Measurements from ENCODE around the gene CPZ.

Gene CPZ

DNA sequence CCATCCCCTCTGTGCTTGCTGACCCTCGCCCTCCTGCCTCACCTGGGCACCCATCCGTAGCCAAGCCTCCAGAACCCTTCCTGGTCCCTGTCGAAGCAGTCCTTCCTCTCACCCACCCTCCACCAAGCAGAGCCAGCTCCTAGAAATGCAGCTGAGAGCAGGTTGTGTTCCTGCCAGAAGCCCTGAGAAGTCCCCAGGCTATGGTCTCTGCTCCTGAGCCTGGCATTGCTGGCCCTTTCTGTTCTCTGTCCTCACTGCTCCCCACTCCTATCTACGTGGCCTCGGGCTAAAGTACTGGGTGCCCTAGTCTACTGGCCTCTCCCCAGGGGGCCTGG is 2.1 kb upstream of the CPZ start:
- Mint-ChIP-seq H3K27me3 (peaks cover 41% of the 10 kb centered on the region), H3K9me3 (no peaks in the 10 kb centered on the region), H3K4me3 (no peak overlapping the region), H3K4me1 (ENCODE audit: low read depth) (no peaks in the 10 kb centered on the region), H3K36me3 (ENCODE audit: low read depth) (no peaks in the 10 kb centered on the region), H3K27ac (no peak overlapping the region)
- intact Hi-C loops (cut with micrococcal nuclease), result no loop called here

DNA sequence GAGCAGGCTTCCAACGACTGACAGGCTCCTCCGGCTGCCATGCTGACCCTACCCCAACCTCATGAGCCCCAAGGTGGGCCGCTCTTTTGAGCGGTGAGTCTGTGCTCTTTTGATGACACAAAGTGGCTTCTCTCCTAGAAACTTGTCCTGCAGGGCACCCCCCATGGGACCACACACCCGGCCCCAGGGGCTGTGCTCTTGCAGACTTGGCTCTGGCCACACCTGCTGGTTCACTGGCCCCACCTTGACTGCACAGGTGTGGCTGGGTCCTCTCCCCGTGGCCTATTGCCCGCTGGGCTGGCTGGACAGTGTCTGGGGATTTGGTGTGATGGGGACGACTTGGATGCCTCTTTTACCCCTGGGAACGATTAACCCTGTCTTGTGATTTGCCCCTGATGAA is 1.5 kb upstream of the CPZ start:
- Mint-ChIP-seq H3K4me3 (no peak overlapping the region), H3K4me1 (ENCODE audit: low read depth) (no peaks in the 10 kb centered on the region), H3K27ac (no peak overlapping the region), H3K9me3 (no peaks in the 10 kb centered on the region), H3K36me3 (ENCODE audit: low read depth) (no peaks in the 10 kb centered on the region), H3K27me3 (peaks cover 41% of the 10 kb centered on the region)
- intact Hi-C loops (cut with micrococcal nuclease), result no loop called here

DNA sequence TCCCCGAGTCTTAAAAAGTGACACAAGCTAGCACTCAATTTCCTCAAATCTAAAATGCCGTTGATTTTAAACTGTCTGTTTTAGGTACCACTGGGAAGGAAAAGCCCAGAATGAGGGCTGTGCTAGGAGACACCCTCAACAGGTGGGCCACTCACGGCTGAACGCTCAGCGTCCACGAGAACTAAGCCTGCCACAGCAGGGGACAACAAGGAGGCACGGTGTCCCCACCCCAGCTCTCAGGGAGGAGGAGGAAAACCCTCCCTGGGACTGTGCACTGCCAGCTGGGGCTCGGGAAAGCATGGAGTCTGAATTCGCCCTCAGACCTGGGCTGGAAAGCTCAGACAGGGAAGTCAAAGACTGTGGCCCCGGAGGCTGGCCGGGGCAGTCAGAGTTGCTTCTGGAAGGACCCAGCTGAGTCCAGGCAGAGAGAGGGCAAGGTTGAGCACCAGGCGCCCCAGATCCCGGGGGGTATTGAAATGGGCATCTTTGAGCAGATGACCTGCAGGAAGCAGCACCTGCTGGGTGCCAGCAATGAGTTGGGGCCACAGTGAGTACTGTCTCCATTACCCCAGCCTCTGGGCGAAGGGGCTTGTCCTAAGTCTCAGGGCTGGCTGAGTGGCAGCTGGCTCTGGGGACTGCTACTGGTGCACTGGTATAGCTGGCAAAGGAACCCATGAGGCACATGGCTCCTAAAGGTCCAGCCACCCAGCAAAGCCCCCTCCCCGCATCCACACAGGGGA is 769 bp upstream of the CPZ start:
- Mint-ChIP-seq H3K4me1 (ENCODE audit: low read depth) (no peaks in the 10 kb centered on the region), H3K27ac (no peak overlapping the region), H3K27me3 (peaks cover 41% of the 10 kb centered on the region), H3K36me3 (ENCODE audit: low read depth) (no peaks in the 10 kb centered on the region), H3K4me3 (no peak overlapping the region), H3K9me3 (no peaks in the 10 kb centered on the region)
- intact Hi-C loops (cut with micrococcal nuclease), result no loop called here

DNA sequence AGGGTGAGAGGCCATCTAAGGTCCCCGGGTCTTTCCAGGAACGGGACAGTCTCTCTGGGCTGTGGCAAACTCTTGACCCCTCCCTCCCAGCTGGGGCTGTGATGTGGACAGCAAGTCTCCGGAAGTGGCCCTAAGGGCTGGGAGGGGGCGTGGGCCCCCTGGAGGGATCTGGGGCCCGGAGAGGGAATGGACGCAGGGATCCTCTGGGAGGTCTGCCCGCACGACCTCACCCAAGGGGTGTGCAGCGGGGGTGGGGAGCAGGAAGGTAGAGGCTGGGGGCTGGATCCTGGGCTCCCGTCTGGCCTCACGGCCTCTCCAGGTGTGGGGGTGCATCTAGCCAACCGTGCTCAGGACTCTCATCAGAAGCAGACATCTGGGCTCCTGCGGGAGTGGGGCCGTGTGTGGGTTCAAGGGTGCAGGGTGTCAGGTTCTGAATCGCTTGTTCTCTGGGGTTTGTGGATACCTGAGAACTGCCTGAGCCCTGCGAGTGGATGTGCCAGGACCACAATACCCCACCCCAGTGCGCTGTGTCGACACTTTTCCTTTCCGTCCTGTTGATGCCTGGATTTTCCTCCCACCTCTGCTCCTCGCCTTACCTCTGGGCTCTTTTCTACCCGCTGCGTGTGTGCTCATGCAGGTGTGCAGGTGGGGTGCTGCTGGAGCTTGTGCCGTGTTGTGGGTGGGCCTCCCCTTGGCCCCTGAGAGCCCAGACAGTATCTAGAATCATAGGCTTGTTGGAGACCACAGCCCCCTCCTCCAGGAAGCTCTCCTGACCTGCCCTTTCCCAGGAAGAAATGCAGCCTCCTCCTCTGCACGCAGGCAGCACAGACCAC is 915 bp downstream of the CPZ start:
- Mint-ChIP-seq H3K36me3 (ENCODE audit: low read depth) (no peaks in the 10 kb centered on the region), H3K4me1 (ENCODE audit: low read depth) (no peaks in the 10 kb centered on the region), H3K27ac (no peak overlapping the region), H3K9me3 (no peaks in the 10 kb centered on the region), H3K4me3 (no peak overlapping the region), H3K27me3 (peaks cover 41% of the 10 kb centered on the region)
- intact Hi-C loops (cut with micrococcal nuclease), result loop anchor here (2.0 kb wide), 1 partner anchor 125 kb away; no protein-coding TSS in a partner anchor

DNA sequence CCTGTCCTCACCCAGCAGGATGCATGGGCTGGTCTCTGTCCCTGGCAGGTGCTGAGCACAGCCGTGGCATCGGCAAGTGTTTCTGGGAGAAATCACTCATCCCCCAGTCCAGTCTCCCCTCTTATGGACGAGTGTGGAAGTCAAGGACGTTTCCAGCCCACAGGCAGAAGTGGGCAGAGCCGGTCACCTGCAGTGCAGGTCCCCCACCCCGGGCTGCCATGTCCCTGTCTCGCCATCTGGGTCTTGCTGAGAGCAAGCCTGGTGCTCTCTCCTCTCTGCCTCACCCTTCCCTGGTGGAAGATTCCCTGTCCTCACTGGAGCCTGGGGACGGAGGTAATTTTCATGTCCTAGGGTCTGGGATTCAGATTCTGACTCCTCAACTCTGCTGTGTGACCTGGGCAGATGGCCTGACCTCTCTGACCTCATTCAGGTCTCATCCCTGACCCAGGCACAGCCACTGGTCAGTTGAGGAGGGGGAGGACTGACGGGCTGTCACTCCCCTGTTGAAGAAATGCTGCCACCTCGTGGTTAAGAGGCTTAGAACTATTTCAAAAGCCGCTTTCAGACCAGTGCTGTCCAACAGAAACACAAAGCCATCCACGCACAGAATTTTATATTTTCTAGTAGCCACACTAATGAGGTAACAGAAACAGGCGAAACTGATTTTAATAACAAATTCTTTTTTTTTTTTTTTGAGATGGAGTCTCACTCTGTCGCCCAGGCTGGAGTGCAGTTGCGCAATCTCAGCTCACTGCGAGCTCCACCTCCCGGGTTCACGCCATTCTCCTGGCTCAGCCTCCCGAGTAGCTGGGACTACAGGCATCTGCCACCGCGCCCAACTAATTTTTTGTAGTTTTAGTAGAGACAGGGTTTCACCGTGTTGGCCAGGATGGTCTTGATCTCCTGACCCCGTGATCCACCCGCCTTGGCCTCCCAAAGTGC is 1.8 kb downstream of the CPZ start:
- intact Hi-C loops (cut with micrococcal nuclease), result loop anchor here (2.0 kb wide), 1 partner anchor 126 kb away; no protein-coding TSS in a partner anchor
- Mint-ChIP-seq H3K27me3 (peaks cover 41% of the 10 kb centered on the region), H3K9me3 (no peaks in the 10 kb centered on the region), H3K36me3 (ENCODE audit: low read depth) (no peaks in the 10 kb centered on the region), H3K4me1 (ENCODE audit: low read depth) (no peaks in the 10 kb centered on the region), H3K4me3 (no peak overlapping the region), H3K27ac (no peak overlapping the region)

DNA sequence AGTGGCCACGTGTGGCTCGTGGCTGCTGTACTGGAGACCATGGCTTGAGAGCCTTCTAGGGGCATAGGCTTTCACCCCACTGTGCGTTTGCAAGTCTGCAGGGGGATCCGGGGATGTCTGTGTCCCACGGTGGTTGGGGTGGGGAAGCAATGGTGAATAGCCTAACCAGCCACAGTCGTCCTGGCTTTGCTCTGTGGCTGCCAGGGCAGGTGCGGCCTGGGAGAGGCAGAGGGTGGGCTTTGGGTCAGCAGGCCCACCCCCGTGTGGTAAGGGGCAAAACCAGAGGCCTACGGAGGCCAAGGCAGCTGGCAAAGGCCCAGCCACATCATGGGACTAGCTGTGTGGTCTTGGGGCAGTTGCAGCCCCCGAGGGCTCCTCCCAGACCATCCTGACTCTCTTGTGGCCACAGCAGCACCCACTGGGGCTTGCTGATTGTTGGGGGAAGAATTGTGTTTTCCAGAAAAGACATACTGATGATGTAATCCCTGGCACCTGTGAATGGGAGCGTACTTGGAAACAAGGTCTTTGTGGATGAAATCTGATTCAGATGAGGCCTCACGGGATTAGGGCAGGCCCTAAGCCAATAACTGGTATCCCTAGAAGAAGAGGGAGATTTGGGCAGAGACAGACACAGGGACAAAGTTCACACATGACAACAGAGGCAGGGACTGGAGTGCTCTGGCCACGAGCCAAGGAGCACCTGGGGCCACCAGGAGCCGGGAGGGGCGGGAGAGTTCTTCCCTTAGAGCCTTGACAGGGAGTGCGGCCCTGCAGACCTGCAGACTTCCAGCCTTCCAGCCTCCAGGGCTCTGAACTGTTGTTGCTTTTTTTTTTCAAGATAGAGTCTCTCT is 2.9 kb downstream of the CPZ start:
- H3K9me3 Mint-ChIP-seq, result no peaks in the 10 kb centered on the region
- intact Hi-C loops (cut with micrococcal nuclease), result loop anchor here (2.0 kb wide), 1 partner anchor 127 kb away; no protein-coding TSS in a partner anchor

DNA sequence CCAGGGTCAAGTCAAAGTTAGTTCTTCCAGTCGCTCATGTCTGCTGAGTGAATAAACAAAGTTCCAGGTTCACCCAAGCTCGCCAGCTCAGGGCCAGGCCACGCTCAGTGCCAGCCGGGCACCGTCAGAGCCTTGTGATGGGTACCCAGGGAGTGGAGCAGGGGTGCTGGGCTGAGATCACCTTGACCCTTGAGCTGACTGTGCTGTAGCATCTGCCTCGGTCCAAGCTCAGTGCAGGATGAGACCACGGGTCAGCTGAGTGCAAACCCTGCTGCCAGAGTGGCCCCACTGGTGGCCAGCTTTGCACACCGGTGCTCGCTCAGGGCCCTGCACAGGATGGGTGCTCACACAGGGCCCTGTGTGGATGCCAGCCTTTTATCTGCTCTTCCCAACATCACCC is 4.3 kb downstream of the CPZ start:
- Mint-ChIP-seq H3K27ac (no peak overlapping the region), H3K4me1 (ENCODE audit: low read depth) (no peaks in the 10 kb centered on the region), H3K36me3 (ENCODE audit: low read depth) (no peaks in the 10 kb centered on the region), H3K4me3 (no peak overlapping the region), H3K27me3 (peaks cover 25% of the 10 kb centered on the region), H3K9me3 (no peaks in the 10 kb centered on the region)
- intact Hi-C loops (cut with micrococcal nuclease), result no loop called here

More for the DNA sequence above, 2.9 kb downstream of the CPZ start:
- no peaks in the 10 kb centered on the region for H3K4me1 Mint-ChIP-seq (ENCODE audit: low read depth)
- peaks cover 38% of the 10 kb centered on the region for H3K27me3 Mint-ChIP-seq
- H3K27ac Mint-ChIP-seq, result no peak overlapping the region
- no peaks in the 10 kb centered on the region for H3K36me3 Mint-ChIP-seq (ENCODE audit: low read depth)
- H3K4me3 Mint-ChIP-seq, result no peak overlapping the region

DNA sequence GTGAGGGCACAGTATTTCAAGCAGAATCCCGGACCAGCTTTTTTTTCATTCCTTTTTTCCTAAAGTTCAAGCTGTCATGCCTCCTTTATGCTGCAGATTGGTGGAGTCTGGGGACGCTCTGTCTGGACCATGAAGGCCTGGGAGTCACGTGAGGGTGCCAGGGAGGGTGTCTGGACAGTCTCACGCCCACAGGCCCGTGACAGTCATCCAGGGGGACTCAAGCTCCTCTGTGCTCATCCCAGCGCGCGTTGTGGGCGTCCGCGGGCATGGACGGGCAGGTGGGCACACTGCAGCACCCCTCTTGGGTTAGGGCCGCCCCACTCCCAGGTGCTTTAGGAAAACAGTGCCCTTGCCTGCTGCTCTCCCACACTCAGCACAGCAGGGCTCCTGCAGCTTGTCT is 4.8 kb downstream of the CPZ start:
- intact Hi-C loops (cut with micrococcal nuclease), result no loop called here

DNA sequence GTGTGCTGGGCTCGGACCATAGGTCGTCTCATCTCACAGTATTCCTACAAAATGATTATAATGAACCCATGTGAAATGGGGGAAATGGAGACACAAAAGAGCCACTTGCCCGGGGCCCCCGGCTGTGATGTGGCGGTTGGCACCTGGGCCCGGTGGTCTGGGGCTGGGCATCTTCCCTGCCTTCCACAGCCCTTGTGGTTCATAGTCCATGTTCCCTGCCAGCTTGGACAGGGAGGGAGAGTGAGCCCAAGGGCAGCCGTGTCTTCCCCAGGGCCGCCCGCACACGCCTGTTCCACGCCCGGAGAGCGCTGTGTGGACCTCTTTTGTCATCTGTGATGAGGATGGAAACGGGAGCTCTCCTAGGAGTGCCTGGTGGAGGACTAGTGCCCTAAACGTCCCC is 5.2 kb downstream of the CPZ start:
- no peaks in the 10 kb centered on the region for H3K36me3 Mint-ChIP-seq (ENCODE audit: low read depth)
- no peak overlapping the region for H3K27ac Mint-ChIP-seq
- no peaks in the 10 kb centered on the region for H3K9me3 Mint-ChIP-seq
- intact Hi-C loops (cut with micrococcal nuclease), result no loop called here
- H3K4me1 Mint-ChIP-seq (ENCODE audit: low read depth), result no peaks in the 10 kb centered on the region
- no peak overlapping the region for H3K4me3 Mint-ChIP-seq
- peaks cover 17% of the 10 kb centered on the region for H3K27me3 Mint-ChIP-seq

More for the DNA sequence above, 4.8 kb downstream of the CPZ start:
- no peak overlapping the region for H3K4me3 Mint-ChIP-seq
- peaks cover 21% of the 10 kb centered on the region for H3K27me3 Mint-ChIP-seq
- no peaks in the 10 kb centered on the region for H3K36me3 Mint-ChIP-seq (ENCODE audit: low read depth)
- H3K4me1 Mint-ChIP-seq (ENCODE audit: low read depth), result no peaks in the 10 kb centered on the region
- no peaks in the 10 kb centered on the region for H3K9me3 Mint-ChIP-seq
- no peak overlapping the region for H3K27ac Mint-ChIP-seq

DNA sequence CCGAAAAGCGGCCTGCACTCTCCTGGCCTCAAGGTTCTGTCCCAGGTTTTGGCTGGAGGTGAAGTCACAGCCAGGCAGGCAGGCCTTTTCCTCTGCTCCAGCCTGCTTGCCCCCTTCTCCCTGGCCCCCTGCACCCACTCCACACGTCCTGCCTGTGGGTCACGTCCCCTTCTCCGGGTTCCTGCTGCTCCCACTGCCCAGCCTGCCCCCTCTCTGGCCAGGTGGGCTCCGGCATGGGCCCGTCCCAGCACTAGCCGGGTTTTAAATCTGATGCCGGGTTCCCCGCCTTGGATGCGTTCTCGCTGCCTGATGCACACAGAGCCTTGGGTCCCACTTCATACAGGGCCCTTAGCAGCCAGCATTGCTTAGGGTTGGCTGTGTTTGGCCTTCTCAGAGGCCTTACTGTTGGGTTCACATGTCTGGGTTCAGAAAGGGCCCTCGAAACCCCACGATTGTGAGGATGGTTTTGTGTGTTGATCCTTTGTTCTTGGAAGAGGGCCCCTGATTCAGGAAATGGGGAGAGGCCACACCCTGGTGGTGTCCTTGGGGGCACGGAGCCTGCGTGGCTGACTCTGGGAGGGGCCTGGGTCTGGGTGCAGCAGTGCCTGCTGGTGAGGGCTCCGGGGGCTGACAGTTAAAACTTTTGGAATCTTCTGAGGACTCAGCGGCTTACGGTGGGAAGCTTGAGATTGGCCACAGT is 6.0 kb downstream of the CPZ start:
- H3K36me3 Mint-ChIP-seq (ENCODE audit: low read depth), result no peaks in the 10 kb centered on the region
- H3K27ac Mint-ChIP-seq, result no peak overlapping the region
- H3K27me3 Mint-ChIP-seq, result peaks cover 11% of the 10 kb centered on the region
- intact Hi-C loops (cut with micrococcal nuclease), result no loop called here
- H3K9me3 Mint-ChIP-seq, result no peaks in the 10 kb centered on the region
- H3K4me3 Mint-ChIP-seq, result no peak overlapping the region
- H3K4me1 Mint-ChIP-seq (ENCODE audit: low read depth), result no peaks in the 10 kb centered on the region

DNA sequence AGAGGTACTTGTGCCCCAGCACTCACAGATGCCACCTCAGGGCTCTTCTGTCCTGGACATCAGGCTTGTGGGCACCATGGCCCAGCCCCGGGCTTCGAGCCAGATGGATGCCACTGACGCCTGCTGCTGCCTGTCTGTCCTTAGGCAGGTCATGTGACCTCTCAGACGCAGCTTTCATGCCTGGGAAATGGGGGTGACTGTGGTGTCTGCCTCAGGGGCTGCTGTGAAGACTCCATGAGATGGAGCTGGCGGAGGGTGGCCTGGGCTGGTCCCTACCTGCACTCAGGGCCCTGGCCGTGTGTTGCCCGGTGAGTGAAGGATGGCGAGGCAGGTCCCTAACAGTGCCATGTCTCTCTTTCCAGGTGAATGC is 6.5 kb downstream of the CPZ start:
- Mint-ChIP-seq H3K4me3 (no peak overlapping the region), H3K27ac (no peak overlapping the region), H3K36me3 (ENCODE audit: low read depth) (no peaks in the 10 kb centered on the region), H3K4me1 (ENCODE audit: low read depth) (no peaks in the 10 kb centered on the region), H3K27me3 (peaks cover 5% of the 10 kb centered on the region), H3K9me3 (no peaks in the 10 kb centered on the region)
- intact Hi-C loops (cut with micrococcal nuclease), result no loop called here

DNA sequence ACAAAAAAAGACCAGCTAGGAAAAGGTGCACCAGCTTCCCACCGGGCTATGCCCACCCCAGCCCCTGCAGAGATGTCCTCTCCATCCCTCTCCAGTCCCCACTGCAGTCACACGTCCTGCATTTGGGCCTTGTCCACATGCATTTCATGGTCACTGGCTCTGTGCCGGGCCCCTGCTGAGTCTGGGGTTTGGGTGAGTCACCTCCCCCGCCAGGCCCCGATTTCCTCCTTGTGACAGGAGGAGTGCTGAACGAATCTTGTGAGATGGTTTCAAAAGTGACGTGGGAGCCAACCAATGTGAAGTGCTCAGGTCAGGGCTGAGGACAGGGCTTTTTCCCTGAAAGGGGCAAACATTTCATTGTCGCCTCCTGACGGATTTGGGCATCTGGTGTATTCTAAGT is 7.1 kb downstream of the CPZ start:
- intact Hi-C loops (cut with micrococcal nuclease), result no loop called here
- H3K9me3 Mint-ChIP-seq, result no peaks in the 10 kb centered on the region
- H3K4me3 Mint-ChIP-seq, result no peak overlapping the region
- peaks cover 1% of the 10 kb centered on the region for H3K27me3 Mint-ChIP-seq
- H3K36me3 Mint-ChIP-seq (ENCODE audit: low read depth), result no peaks in the 10 kb centered on the region
- H3K4me1 Mint-ChIP-seq (ENCODE audit: low read depth), result no peaks in the 10 kb centered on the region
- no peak overlapping the region for H3K27ac Mint-ChIP-seq

DNA sequence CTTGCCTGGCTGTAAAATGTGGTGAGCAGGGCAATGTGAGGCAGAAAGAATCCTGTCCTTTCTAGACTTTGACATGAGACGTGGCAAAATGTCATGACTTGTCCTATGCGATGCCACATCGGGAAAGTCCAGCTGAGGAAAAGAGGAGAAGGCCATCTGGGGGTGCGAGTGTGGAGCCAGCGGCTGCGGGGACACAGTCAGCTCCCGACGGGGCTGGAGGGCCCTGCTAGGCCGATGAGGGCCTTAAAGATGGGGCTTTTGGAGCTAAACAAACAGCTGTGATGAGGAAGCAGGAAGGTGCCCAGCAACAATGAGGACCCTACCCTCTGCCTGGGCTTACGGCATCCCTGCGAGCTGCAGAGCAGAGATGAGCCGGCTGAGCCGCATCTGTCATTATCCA is 7.7 kb downstream of the CPZ start:
- H3K9me3 Mint-ChIP-seq, result no peaks in the 10 kb centered on the region
- H3K4me1 Mint-ChIP-seq (ENCODE audit: low read depth), result no peaks in the 10 kb centered on the region
- H3K4me3 Mint-ChIP-seq, result no peak overlapping the region
- H3K27ac Mint-ChIP-seq, result no peak overlapping the region
- intact Hi-C loops (cut with micrococcal nuclease), result no loop called here
- peaks cover 1% of the 10 kb centered on the region for H3K27me3 Mint-ChIP-seq
- no peaks in the 10 kb centered on the region for H3K36me3 Mint-ChIP-seq (ENCODE audit: low read depth)

Data from dendritic cell treated with granulocyte-macrophage colony-stimulating factor and Interleukin-4, amounts not matched to agents 40 ng/mL and 50 ng/mL, for 4 days (primary cell).